GM10248 (cell line): ENCODE results near the gene G6PC2.

Experiments used
- CTCF ChIA-PET: fragments of 300-600 bp; sonication (Branson Sonifier 250); formaldehyde crosslinking; extraction: SDS; loops from one replicate; lab custom pipeline; 2021; ENCODE audit warnings: antibody characterized with exemption; lab: Yijun Ruan, JAX
- POLR2A ChIA-PET: fragments of 350-650 bp; sonication (Branson Sonifier 250); formaldehyde crosslinking; extraction: SDS; loops from one replicate; lab custom pipeline; 2020; ENCODE audit warnings: antibody characterized with exemption; lab: Yijun Ruan, JAX
- DNase-seq: peaks from one replicate; pipeline ENCODE4 v3.0.0; 2012; ENCODE audit errors: extremely low spot score
- CTCF ChIP-seq: IDR thresholded peaks from 2 replicates; pipeline ENCODE4 v1.5.1; 2012; ENCODE audit warnings: mild to moderate bottlenecking, low read depth; ENCODE audit errors: extremely low read depth, missing control alignments, control extremely low read depth

Gene G6PC2

DNA sequence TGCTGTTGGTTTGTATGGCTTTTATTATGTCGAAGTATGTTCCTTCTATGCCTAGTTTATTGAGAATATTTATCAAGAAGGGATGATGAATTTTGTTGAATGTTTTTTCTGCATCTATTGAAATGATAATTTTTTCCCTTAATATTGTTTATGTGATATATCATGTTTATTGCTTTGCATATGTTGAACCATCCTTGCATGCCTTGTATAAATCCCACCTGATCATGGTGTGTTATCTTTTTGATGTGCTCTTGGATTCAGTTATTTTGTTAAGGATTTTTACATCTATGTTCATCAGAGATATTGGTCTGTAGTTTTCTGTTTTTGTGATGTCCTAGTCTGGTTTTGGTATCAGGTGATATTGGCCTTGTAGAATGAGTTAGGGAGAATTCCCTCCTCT, 50.8 kb downstream of the G6PC2 start:
- ChIA-PET POLR2A (no interaction called here), CTCF (no interaction called here)
- no peak for TF ChIP-seq CTCF
- DNase-seq: no peak

- POLR2A ChIA-PET: no interaction called here
- CTCF ChIA-PET: no interaction called here
- TF ChIP-seq CTCF: no peak
- DNase-seq: no peak
These were observed 51.3 kb downstream of the G6PC2 start for GRCh38 chr2:168952424-168952823.

- TF ChIP-seq CTCF: no peak
- ChIA-PET CTCF (no interaction called here), POLR2A (no interaction called here)
- DNase-seq: no peak
These were observed 53.2 kb downstream of the G6PC2 start for GRCh38 chr2:168954256-168954655.

- TF ChIP-seq CTCF: no peak
- ChIA-PET CTCF (no interaction called here), POLR2A (no interaction called here)
- DNase-seq: no peak
These were observed 54.2 kb downstream of the G6PC2 start for GRCh38 chr2:168955321-168955720.

DNA sequence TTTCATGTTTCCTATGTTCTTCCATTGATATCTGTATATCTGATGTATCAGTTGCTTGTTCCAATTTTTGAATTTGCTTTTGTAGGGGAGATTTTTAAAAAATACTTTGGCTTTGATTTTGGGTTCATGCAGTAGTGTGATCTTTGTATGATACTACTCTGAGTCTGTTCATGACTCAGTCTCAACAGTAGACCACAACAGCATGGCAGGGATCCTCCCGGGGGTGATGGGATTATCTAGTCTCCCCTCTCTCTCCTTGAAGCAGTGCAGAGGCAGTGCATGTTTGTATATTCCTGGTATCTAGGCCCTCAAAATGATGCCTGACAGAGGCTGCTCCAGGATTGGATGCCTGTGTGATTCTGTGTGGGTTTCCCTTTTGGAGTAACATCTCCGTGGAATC, 55.3 kb downstream of the G6PC2 start:
- POLR2A ChIA-PET: no interaction called here
- no peak for TF ChIP-seq CTCF
- CTCF ChIA-PET: no interaction called here
- DNase-seq: no peak
